Measurements from ENCODE around the gene ZMAT2.
"Not testable (repeated sequence)": the region's sequence is repeated elsewhere in the genome, so short reads cannot be mapped to it uniquely, and the experiment has no call there.

Gene ZMAT2

DNA sequence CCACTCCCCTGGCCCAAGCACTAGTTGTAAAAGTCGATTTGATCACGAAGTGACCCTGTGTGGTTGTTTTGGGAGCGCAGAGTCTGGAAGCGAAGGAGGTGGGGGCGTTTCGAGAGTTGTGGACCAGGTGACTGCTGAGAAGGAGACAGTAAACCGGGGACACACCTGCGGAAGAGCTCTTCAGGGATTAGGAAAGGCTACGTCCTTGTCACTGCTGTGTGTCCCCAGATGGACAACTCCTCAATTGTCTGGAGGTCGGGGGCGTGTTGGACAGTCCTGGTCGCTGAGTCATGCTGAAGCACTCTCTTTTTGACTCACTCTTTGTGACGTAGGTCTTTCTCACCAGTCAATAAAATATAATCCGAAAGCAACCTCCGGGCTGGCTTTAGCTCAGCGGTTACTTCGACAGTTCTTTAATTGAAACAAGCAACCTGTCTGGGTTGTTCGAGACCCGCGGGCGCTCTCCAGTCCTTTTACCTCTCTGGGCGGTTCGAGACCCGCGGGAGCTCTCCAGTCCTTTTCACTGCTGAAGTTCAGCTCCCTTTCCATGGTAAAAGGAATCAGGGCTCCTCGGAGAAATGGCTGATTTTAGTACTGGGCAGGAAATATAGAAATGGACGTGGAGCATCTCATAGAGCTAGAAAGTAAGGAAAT, 10.8 kb downstream of the ZMAT2 start:
- DNase-seq: peak; percentile 92

DNA sequence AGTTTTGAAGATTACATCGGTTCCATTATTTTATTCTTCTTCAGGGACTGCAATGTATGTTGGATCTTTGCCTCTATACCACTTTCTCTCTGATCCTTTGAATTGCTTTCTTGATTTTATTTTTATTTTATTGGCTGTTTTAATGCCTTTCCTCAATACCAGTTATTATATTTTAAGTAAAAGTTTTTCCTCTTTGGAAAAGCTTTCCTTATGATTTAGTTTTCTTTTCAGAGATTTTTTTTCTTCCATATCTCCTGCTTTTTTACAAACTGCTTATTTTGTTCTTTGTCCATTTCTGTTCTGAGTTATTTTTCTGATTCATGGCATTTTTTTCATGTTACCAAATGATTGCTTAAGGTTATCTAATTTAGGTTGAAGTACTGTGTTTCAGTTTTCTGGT, 11.5 kb downstream of the ZMAT2 start:
- DNase-seq: no peak

DNA sequence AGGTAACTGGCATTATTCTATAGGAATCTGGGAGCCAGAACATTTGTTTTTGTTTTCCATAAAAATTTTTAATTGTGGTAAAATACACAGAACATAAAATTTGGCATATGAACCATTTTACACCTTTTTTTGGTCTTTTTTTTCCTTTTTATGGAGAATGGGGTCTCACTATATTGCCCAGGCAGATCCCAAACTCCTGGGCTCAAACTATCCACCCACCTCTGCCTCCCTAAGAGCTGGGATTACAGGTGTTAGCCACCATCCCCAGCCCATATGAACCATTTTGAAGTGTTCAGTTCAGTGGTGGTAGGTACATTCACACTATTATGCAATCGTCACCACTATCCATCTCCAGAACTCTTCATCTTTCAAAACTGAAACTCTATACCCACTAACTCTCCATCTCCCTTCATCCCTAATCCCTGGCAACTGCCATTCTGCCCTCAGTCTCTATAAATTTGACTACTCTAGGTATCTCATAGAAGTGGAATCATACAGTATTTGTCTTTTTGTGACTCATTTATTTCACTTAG, 13.4 kb downstream of the ZMAT2 start:
- DNase-seq: no peak

GRCh38 chr5:140716238-140716637, 16.0 kb downstream of the ZMAT2 start:
- not testable (repeated sequence) for DNase-seq

DNA sequence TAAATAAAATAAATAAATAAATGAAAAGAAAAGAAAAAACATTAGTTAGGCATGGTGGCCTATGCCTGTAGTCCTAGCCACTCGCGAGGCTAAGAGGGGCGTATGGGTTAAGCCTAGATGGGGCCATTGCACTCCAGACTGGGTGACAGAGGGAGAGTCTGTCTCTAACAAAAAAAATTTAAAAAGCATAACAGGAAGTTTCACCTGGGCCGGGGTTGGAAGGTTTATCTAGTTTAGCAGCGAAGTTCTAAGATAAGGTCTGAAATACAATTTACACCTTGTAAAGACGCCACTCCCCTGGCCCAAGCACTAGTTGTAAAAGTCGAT, 18.0 kb downstream of the ZMAT2 start:
- no peak for DNase-seq

- not testable (repeated sequence) for DNase-seq
Observed at GRCh38 chr5:140720738-140721137, 20.5 kb downstream of the ZMAT2 start.

GRCh38 chr5:140721395-140721794, 21.1 kb downstream of the ZMAT2 start:
- not testable (repeated sequence) for DNase-seq

GRCh38 chr5:140725799-140726471, 25.7 kb downstream of the ZMAT2 start:
- peak; percentile 87 for DNase-seq

DNA sequence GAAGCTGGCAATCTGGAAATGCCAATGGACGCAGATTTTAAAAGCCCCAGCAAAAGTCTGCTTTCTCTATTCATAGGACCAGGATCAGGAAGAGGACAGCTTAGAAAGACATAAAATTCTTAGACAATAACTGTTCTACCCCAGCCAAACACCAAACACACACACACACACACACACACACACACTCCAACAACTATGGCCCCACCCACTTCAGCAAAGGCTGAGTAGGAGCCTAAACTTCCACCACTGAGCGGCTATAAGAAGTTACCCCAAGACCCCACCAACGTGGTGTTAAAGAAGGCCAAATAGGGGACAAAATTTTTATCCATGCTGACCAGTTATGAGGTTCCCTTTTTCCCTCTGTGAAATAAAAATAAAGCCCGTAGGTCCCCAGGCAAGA, 32.9 kb downstream of the ZMAT2 start:
- DNase-seq: no peak

- no peak for DNase-seq
Observed at GRCh38 chr5:140734354-140734753, 34.1 kb downstream of the ZMAT2 start.

- DNase-seq: no peak
Observed at GRCh38 chr5:140737486-140737885, 37.2 kb downstream of the ZMAT2 start.

DNA sequence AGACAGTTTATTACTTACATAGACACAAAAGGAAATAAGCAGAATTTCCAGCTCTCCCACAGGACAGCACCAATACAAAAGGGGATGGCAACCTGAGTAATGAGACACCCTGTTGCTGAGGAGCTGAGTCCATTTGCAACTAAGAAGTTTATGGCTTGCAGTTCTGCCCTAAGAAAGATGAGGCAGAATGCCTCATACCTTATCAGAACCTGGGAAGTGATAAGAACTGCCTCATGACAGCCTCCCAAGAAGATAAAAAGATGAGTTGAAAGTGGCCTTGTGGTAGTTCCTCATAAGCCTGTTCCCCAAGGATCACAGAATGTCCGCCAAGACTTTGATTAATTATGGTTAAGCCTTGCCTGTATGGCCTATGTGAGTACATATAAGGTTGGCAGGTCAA, 41.7 kb downstream of the ZMAT2 start:
- DNase-seq: no peak

GRCh38 chr5:140753561-140753960, 53.3 kb downstream of the ZMAT2 start:
- DNase-seq: no peak

Measured in activated effector memory CD4-positive, alpha-beta T cell treated with anti-CD3 and anti-CD28 coated beads, Interleukin-2, amount 50 U/mL, for 16 hours (primary cell).